ENCODE data around the gene OSR1. TPM values are rescaled to one million over a fixed set of nuclear protein-coding genes. Genes with fewer than 3 reads are reported as not detected.
"Not testable (repeated sequence)": the region's sequence is repeated elsewhere in the genome, so short reads cannot be mapped to it uniquely, and the experiment has no call there.

Gene OSR1
- 1.0 TPM for polyA plus RNA-seq (2013, experiment 1 of 2)
- polyA plus RNA-seq (2013, experiment 2 of 2): 0.86 TPM

DNA sequence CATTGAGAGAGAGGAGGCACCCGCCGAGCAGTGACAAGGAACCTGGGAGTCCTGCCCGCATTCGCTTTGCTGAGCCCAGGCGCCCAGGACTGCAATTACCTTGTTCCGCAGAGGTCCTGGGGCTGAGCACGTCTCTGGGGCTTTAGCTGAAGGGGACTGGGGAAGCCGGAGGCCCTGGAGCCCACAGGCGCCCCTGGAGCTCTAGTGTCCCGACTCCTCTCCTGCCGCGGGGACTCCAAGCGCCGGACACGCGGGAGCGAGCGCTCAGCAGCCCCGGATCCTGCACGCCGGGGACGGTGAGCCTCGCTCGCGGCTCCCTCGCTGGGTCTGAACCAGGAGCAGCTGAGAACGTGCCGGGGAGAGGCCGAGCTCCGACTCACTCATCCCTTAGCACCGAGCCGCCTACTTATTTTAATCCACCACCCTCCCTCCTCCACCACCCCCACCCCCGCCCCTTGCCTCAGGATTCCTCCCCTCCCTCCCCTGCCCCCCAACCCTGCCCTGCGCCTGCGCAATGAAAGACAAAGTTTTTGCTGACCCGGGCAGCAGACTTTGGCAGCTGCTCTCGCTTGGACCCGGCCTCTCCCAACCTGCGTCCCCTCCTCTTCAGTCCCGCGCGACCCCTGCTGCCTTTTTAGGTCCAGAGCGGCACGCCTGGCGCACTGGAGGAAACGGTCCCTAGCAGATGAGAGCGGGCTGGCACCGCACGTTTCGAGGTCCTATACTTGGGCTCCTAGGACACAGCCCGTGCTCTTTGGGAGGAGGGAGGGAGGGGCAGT lies at the start of gene OSR1:
Gene OSR1, minus strand, starts transcription at position 382 of the 779 bp plus-strand sequence. CDS start 4,818 bp downstream, outside the sequence.
- no peak within 1 kb of the TSS for H3K27ac ChIP-seq (ENCODE audit: low read depth, low read length, severe bottlenecking)
- peak within 1 kb of the TSS; percentile 40 for H3K4me3 ChIP-seq (ENCODE audit: extremely low read depth, insufficient read depth, low read length, poor library complexity, severe bottlenecking)
- WGBS, 2 experiments (ENCODE audit: insufficient coverage in 2 of 2): 1% methylated on average over 27 to 36 of the region's 51 CpGs
- peaks cover 23% of the 10 kb centered on the region for H3K4me1 ChIP-seq (ENCODE audit: control insufficient read depth, insufficient read depth, low read length, poor library complexity, severe bottlenecking)
- no peaks in the 10 kb centered on the region for H3K9me3 ChIP-seq (ENCODE audit: control insufficient read depth, low read length)
- H3K36me3 ChIP-seq (ENCODE audit: control insufficient read depth, insufficient read depth, low read length): no peaks in the 10 kb centered on the region

DNA sequence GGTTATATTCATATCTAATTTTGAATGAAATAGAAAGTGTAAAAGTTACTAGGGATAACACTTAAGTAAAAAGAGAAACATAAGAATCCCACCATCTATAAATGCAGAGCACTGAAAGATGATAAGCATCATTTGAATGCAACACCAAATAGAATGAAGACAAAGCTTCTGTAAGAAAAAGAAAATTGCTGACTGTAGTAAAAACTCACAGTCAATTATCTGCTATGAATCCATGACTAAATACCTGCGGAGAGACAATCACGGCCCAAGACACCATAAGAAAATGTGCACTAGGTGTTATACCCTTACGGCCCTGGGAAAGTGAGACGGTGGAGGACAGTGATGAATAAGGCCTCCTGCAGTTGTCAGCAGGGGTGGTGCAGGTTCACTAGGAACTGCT lies 45.4 kb upstream of the OSR1 start:
- Histone ChIP-seq H3K4me1 (ENCODE audit: control insufficient read depth, insufficient read depth, low read length, poor library complexity, severe bottlenecking) (no peaks in the 10 kb centered on the region), H3K4me3 (ENCODE audit: extremely low read depth, insufficient read depth, low read length, poor library complexity, severe bottlenecking) (no peak overlapping the region), H3K9me3 (ENCODE audit: control insufficient read depth, low read length) (no peaks in the 10 kb centered on the region), H3K36me3 (ENCODE audit: control insufficient read depth, insufficient read depth, low read length) (no peaks in the 10 kb centered on the region), H3K27ac (ENCODE audit: low read depth, low read length, severe bottlenecking) (no peak overlapping the region)
- 73% methylated on average over 4 of the region's 4 CpGs; no CpG with 5 or more reads in 1 of the 2 experiments for WGBS, 2 experiments (ENCODE audit: insufficient coverage in 2 of 2)

DNA sequence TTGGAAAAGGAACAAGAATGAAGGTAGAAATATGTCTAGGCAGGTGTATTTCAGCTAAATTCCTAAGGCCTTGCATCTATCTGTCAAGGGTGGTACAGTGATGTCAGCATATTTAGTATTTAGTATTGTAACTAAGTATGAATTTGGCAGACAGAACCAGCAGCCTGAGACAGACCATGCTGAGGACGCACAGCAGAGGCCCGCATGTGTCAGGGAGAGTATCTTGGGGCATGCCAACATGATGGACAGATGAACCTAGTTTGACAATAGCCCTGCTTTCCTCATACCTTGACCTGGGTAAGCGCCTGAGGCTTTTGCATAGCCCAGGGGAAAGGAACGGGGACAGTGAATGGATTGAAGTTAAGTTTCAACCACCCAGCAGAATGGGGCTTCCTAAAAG lies 33.8 kb upstream of the OSR1 start:
- Histone ChIP-seq H3K27ac (ENCODE audit: low read depth, low read length, severe bottlenecking) (no peak overlapping the region), H3K4me3 (ENCODE audit: extremely low read depth, insufficient read depth, low read length, poor library complexity, severe bottlenecking) (no peak overlapping the region), H3K36me3 (ENCODE audit: control insufficient read depth, insufficient read depth, low read length) (no peaks in the 10 kb centered on the region), H3K4me1 (ENCODE audit: control insufficient read depth, insufficient read depth, low read length, poor library complexity, severe bottlenecking) (no peaks in the 10 kb centered on the region), H3K9me3 (ENCODE audit: control insufficient read depth, low read length) (no peaks in the 10 kb centered on the region)
- 92 to 100% methylated on average over 1 to 2 of the region's 4 CpGs for WGBS, 2 experiments (ENCODE audit: insufficient coverage in 2 of 2)

DNA sequence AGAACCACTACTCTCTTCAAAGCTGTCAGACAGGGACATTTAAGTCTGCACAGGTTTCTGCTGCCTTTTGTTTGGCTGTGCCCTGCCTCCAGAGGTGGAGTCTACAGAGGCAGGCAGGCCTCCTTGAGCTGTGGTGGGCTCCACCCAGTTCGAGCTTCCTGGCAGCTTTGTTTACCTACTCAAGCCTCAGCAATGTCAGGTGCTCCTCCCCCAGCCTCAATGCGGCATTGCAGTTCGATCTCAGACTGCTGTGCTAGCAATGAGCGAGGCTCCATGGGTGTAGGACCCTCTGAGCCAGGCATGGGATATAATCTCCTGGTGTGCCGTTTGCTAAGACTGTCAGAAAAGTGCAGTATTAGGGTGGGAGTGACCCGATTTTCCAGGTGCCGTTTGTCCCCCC lies 31.0 kb upstream of the OSR1 start:
- H3K4me1 ChIP-seq (ENCODE audit: control insufficient read depth, insufficient read depth, low read length, poor library complexity, severe bottlenecking); H3K9me3 ChIP-seq (ENCODE audit: control insufficient read depth, low read length); H3K36me3 ChIP-seq (ENCODE audit: control insufficient read depth, insufficient read depth, low read length); H3K27ac ChIP-seq (ENCODE audit: low read depth, low read length, severe bottlenecking); H3K4me3 ChIP-seq (ENCODE audit: extremely low read depth, insufficient read depth, low read length, poor library complexity, severe bottlenecking): not testable (repeated sequence)
- WGBS, 2 experiments (ENCODE audit: insufficient coverage in 2 of 2): 91 to 94% methylated on average over 2 to 6 of the region's 7 CpGs

DNA sequence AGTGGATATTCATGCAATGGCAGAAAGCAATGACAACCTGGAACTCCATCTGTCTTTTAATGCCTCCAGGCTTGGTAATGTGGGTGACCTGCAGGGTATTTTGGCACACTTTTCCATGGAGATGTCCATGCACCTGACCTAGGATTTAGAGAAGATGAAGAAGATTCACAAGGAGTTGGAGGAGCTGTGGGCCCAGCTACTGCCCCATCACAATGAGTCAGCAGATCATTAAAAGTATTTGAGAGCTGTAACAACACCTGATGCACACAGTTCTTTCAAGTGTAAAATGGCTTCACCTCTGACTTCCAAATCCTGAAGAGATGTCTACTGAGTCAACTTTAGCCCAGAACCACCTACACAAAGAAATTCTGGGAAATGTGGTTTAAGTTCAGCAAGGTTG lies 22.1 kb upstream of the OSR1 start:
- H3K4me3 ChIP-seq (ENCODE audit: extremely low read depth, insufficient read depth, low read length, poor library complexity, severe bottlenecking): no peak overlapping the region
- no peaks in the 10 kb centered on the region for H3K36me3 ChIP-seq (ENCODE audit: control insufficient read depth, insufficient read depth, low read length)
- H3K4me1 ChIP-seq (ENCODE audit: control insufficient read depth, insufficient read depth, low read length, poor library complexity, severe bottlenecking): no peaks in the 10 kb centered on the region
- H3K27ac ChIP-seq (ENCODE audit: low read depth, low read length, severe bottlenecking): no peak overlapping the region
- H3K9me3 ChIP-seq (ENCODE audit: control insufficient read depth, low read length): no peaks in the 10 kb centered on the region

DNA sequence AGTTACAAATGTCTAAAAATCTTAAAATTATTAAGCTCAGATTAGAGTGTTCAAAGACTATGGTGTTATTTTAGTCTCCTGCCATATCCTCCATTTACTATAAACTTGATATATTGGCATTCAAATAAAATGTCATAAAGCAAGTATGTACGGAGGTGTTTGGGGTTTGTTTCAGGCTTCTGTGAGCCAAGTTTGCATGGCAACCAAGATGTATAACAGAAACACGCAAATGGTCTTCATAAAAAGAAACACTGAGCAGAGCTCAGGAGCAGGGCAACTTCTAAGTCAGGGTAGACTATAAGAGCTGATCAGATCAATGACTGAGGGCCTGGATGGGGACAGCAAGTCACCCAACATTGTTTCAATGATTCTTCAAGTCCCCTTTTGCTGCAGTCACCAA lies 20.5 kb upstream of the OSR1 start:
- WGBS, 2 experiments (ENCODE audit: insufficient coverage in 2 of 2): 60 to 97% methylated on average over 1 to 2 of the region's 2 CpGs
- H3K4me3 ChIP-seq (ENCODE audit: extremely low read depth, insufficient read depth, low read length, poor library complexity, severe bottlenecking): no peak overlapping the region
- H3K27ac ChIP-seq (ENCODE audit: low read depth, low read length, severe bottlenecking): no peak overlapping the region
- H3K4me1 ChIP-seq (ENCODE audit: control insufficient read depth, insufficient read depth, low read length, poor library complexity, severe bottlenecking): no peaks in the 10 kb centered on the region
- H3K9me3 ChIP-seq (ENCODE audit: control insufficient read depth, low read length): no peaks in the 10 kb centered on the region
- H3K36me3 ChIP-seq (ENCODE audit: control insufficient read depth, insufficient read depth, low read length): no peaks in the 10 kb centered on the region

DNA sequence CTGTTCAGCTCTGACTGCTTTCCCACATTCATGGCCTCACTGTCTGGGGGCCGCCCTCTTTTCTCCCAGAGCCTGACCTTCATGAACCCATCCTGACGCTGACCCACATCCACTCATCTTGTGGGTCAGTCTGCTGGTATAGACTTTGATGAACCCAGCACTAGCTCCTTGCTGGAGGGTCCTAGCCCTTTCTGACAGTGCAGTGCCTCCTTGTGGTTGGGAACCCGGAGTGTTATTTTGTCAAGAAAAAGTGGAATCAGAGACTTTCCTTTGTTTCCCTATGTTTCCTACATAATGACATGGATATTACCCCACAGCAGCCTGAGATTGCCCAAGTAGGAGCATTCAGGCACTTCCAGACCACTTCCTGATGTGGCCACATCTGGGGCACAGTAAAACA lies 19.3 kb upstream of the OSR1 start:
- H3K27ac ChIP-seq (ENCODE audit: low read depth, low read length, severe bottlenecking): no peak overlapping the region
- WGBS, 2 experiments (ENCODE audit: insufficient coverage in 2 of 2): 83 to 100% methylated on average over 2 of the region's 3 CpGs
- no peaks in the 10 kb centered on the region for H3K36me3 ChIP-seq (ENCODE audit: control insufficient read depth, insufficient read depth, low read length)
- no peak overlapping the region for H3K4me3 ChIP-seq (ENCODE audit: extremely low read depth, insufficient read depth, low read length, poor library complexity, severe bottlenecking)
- no peaks in the 10 kb centered on the region for H3K9me3 ChIP-seq (ENCODE audit: control insufficient read depth, low read length)
- no peaks in the 10 kb centered on the region for H3K4me1 ChIP-seq (ENCODE audit: control insufficient read depth, insufficient read depth, low read length, poor library complexity, severe bottlenecking)

DNA sequence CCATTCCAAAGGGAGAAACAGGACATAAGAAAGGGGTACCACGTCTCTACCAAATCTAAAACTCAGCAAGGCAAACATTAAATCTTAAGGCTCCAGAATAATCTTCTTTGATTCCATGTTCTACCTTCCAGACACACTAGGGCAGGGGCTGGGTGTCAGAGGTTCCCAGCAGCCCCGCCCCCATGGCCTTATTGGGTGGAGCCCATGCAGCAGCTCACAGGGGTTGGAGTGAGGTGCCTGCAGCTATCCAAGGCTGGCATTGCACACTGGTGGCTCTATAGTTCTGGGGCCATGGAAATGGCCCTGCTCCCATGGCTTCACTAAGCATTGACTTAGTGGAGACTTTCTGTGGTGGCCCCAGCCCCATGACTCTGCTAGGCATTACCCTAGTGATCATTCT lies 14.9 kb upstream of the OSR1 start:
- 57 to 79% methylated on average over 1 to 2 of the region's 2 CpGs for WGBS, 2 experiments (ENCODE audit: insufficient coverage in 2 of 2)
- H3K4me1 ChIP-seq (ENCODE audit: control insufficient read depth, insufficient read depth, low read length, poor library complexity, severe bottlenecking): no peaks in the 10 kb centered on the region
- no peak overlapping the region for H3K4me3 ChIP-seq (ENCODE audit: extremely low read depth, insufficient read depth, low read length, poor library complexity, severe bottlenecking)
- H3K36me3 ChIP-seq (ENCODE audit: control insufficient read depth, insufficient read depth, low read length): no peaks in the 10 kb centered on the region
- no peak overlapping the region for H3K27ac ChIP-seq (ENCODE audit: low read depth, low read length, severe bottlenecking)
- no peaks in the 10 kb centered on the region for H3K9me3 ChIP-seq (ENCODE audit: control insufficient read depth, low read length)

DNA sequence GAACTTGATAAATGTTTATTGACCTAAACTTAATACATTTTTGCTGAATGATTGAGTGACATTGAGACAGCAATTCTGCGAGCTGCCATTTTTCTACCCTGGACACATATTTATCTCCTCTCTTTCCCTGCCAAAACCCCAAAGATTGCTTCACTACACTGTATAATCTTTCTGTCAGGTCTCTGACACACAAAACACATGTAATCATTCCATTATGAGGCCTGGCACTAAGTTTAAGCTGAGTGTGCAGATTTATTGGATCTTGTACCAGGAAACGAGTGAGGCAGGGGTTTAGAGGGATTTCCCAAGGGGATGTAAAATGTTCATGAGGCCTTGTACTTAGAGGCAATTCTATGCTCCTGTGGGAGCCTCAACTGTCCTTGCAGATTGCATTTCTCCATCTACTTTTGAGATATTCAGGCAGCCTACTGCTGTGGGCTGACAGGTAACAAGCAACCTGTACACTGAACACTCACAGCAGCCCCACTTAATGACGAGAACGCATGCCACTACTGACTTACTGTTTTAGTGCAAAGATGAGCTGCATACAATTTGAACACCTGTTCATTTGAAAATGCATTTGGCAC lies 13.7 kb upstream of the OSR1 start:
- Histone ChIP-seq H3K9me3 (ENCODE audit: control insufficient read depth, low read length) (no peaks in the 10 kb centered on the region), H3K36me3 (ENCODE audit: control insufficient read depth, insufficient read depth, low read length) (no peaks in the 10 kb centered on the region), H3K4me3 (ENCODE audit: extremely low read depth, insufficient read depth, low read length, poor library complexity, severe bottlenecking) (no peak overlapping the region), H3K27ac (ENCODE audit: low read depth, low read length, severe bottlenecking) (no peak overlapping the region), H3K4me1 (ENCODE audit: control insufficient read depth, insufficient read depth, low read length, poor library complexity, severe bottlenecking) (no peaks in the 10 kb centered on the region)
- 81 to 90% methylated on average over 3 of the region's 4 CpGs for WGBS, 2 experiments (ENCODE audit: insufficient coverage in 2 of 2)

DNA sequence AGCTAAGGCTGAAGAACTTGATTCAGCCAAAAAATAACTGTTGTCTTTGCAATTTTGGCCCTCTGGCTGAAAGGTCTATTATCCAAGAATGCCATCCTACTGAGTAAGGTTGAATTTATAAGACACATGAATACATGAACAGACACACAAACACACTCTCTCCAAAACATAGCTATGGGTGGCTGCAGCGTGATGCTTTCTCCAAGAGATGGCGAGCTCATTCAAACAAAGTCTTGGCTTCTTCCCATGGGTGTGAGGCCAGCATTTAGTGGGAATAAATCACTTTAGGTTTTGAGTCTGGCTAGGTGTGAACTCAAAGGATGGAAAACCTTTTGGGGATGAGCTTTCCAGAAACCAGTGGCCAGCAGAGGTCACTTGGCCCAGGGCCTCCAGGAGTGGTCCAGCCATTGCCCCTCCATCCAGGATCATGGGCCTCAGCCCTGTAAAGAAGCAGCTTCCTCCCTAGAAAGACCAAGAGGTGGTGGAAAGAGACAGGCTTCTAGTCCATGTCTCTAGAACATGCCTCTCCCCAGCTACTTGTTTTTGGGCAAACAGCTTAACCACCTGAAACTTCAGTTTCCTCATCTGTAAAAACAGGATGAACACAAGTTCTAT lies 11.0 kb upstream of the OSR1 start:
- WGBS, 2 experiments (ENCODE audit: insufficient coverage in 2 of 2): 67 to 69% methylated on average over 1 to 2 of the region's 2 CpGs
- Histone ChIP-seq H3K36me3 (ENCODE audit: control insufficient read depth, insufficient read depth, low read length) (no peaks in the 10 kb centered on the region), H3K27ac (ENCODE audit: low read depth, low read length, severe bottlenecking) (no peak overlapping the region), H3K4me1 (ENCODE audit: control insufficient read depth, insufficient read depth, low read length, poor library complexity, severe bottlenecking) (no peaks in the 10 kb centered on the region), H3K4me3 (ENCODE audit: extremely low read depth, insufficient read depth, low read length, poor library complexity, severe bottlenecking) (no peak overlapping the region), H3K9me3 (ENCODE audit: control insufficient read depth, low read length) (no peaks in the 10 kb centered on the region)

DNA sequence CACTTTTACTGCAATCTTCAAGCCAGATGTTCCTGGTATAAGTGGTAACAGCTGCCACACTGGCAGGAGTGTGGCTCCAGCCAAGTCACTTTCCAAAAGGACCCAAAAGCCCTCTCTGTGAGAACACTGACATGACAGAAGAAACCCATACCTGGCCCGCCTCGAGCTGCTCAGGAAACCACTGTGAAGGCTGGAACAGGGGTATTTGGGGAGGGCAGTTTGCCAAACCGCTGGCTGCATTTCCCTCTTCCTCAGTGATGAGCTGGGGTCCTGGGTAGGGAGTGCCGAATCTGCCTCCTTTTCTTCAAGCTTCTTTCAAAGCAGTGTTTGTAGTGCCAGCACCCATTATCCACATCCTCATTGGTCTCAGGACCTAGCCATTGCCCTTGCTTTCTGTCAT lies 10.3 kb upstream of the OSR1 start:
- H3K27ac ChIP-seq (ENCODE audit: low read depth, low read length, severe bottlenecking): no peak overlapping the region
- no peaks in the 10 kb centered on the region for H3K9me3 ChIP-seq (ENCODE audit: control insufficient read depth, low read length)
- WGBS, 2 experiments (ENCODE audit: insufficient coverage in 2 of 2): 80 to 92% methylated on average over 2 to 4 of the region's 4 CpGs
- no peaks in the 10 kb centered on the region for H3K36me3 ChIP-seq (ENCODE audit: control insufficient read depth, insufficient read depth, low read length)
- no peak overlapping the region for H3K4me3 ChIP-seq (ENCODE audit: extremely low read depth, insufficient read depth, low read length, poor library complexity, severe bottlenecking)
- no peaks in the 10 kb centered on the region for H3K4me1 ChIP-seq (ENCODE audit: control insufficient read depth, insufficient read depth, low read length, poor library complexity, severe bottlenecking)

Measured in mesodermal cell (in vitro differentiated cells).